ENCODE data around the gene FARS2. TPM values are rescaled to one million over a fixed set of nuclear protein-coding genes. Genes with fewer than 3 reads are reported as not detected.
A peak's percentile ranks its signal among the peaks of the same experiment; 100 is the strongest.

The FARS2 gene
- total and polyA plus RNA-seq, 2 experiments from 2014 or later, result 9.9 to 15.4 TPM

- WGBS (ENCODE audit: low lambda C conversion rate, missing lambda C conversion rate), result 85% methylated on average over 7 of the region's 7 CpGs
- no peak for DNase-seq (ENCODE audit: low spot score)
- Histone ChIP-seq H3K27ac (no peak overlapping the region), H3K4me3 (no peak overlapping the region), H2AFZ (no peak overlapping the region), H3K36me3 (replicated peaks; ENCODE audit: insufficient read depth, low read depth) (no peaks in the 10 kb centered on the region), H3K4me2 (no peak overlapping the region), H3K27me3 (no peaks in the 10 kb centered on the region), H3K9me3 (ENCODE audit: low read depth) (no peaks in the 10 kb centered on the region), H3K79me2 (no peaks in the 10 kb centered on the region), H3K4me1 (ENCODE audit: insufficient read depth) (no peaks in the 10 kb centered on the region), H4K20me1 (ENCODE audit: insufficient read depth, poor library complexity, severe bottlenecking) (no peaks in the 10 kb centered on the region), H3K9me2 (replicated peaks; ENCODE audit: insufficient read depth) (no peaks in the 10 kb centered on the region)
- TF ChIP-seq EZH2phosphoT487 (IDR thresholded peaks at IDR 0.05; ENCODE audit: low read depth, severe bottlenecking, unreplicated experiment), result no peak
- no peak for TF ChIP-seq EZH2 (IDR thresholded peaks at IDR 0.05; ENCODE audit: borderline replicate concordance)
- TF ChIP-seq, protein P1, sequence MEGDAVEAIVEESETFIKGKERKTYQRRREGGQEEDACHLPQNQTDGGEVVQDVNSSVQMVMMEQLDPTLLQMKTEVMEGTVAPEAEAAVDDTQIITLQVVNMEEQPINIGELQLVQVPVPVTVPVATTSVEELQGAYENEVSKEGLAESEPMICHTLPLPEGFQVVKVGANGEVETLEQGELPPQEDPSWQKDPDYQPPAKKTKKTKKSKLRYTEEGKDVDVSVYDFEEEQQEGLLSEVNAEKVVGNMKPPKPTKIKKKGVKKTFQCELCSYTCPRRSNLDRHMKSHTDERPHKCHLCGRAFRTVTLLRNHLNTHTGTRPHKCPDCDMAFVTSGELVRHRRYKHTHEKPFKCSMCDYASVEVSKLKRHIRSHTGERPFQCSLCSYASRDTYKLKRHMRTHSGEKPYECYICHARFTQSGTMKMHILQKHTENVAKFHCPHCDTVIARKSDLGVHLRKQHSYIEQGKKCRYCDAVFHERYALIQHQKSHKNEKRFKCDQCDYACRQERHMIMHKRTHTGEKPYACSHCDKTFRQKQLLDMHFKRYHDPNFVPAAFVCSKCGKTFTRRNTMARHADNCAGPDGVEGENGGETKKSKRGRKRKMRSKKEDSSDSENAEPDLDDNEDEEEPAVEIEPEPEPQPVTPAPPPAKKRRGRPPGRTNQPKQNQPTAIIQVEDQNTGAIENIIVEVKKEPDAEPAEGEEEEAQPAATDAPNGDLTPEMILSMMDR (IDR thresholded peaks at IDR 0.05; ENCODE audit: poor library complexity), result no peak
These were observed 409.7 kb downstream of the FARS2 start for GRCh38 chr6:5670811-5671561.

DNA sequence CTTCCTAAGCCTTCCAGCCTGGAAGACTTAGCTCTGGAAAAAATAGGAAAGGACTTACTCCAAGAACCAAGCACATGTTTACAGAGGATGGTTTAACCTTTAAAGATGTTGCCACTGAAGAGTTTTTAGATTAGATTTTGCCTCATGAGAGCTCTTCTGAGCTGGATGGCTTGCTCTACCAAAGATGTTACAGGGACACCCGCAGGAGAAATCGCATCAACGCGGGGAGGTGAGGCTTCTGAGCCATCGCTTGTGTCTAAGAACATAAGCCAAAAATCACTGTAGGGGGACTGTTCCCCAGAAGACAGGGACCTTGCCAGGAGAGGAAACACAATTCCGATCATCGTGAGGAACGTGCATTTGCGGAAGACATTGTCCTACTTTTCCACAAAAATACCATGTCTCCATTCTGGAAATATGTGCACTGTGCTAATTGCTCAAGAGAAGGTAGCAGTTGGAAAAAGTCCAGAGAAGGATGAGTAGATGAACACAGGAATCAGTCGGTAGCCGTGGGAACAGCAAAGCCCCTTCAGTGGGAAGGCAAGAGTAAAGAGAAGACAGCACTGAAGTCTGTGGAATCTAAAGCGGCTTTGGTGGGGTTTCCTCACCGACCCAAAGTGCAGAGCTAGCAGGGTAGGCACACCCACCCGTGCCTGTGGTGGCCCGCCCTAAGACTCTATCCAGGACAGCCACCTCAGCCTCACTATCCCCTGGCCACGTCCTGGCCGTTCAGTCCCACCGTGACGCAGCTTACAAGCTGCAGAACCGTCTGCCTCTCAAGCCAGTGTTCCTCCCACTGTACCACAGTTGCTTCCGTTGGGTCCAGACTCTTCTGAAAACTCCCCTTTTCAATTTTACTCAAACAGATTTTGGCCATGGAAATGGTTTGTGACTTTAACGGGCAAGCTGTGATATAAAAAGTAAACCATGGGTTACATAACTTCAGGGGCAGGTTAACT lies 410.6 kb downstream of the FARS2 start:
- Histone ChIP-seq H4K20me1 (ENCODE audit: insufficient read depth, poor library complexity, severe bottlenecking) (no peaks in the 10 kb centered on the region), H3K36me3 (replicated peaks; ENCODE audit: insufficient read depth, low read depth) (no peaks in the 10 kb centered on the region), H3K4me2 (no peak overlapping the region), H3K4me3 (no peak overlapping the region), H3K9me2 (replicated peaks; ENCODE audit: insufficient read depth) (no peaks in the 10 kb centered on the region), H2AFZ (no peak overlapping the region), H3K79me2 (no peaks in the 10 kb centered on the region), H3K4me1 (ENCODE audit: insufficient read depth) (no peaks in the 10 kb centered on the region), H3K27me3 (no peaks in the 10 kb centered on the region), H3K9me3 (ENCODE audit: low read depth) (no peaks in the 10 kb centered on the region), H3K27ac (peak overlapping the region; percentile 5)
- no peak for TF ChIP-seq EZH2 (IDR thresholded peaks at IDR 0.05; ENCODE audit: borderline replicate concordance)
- TF ChIP-seq, protein P1 (IDR thresholded peaks at IDR 0.05; ENCODE audit: poor library complexity), result no peak
- TF ChIP-seq EZH2phosphoT487 (IDR thresholded peaks at IDR 0.05; ENCODE audit: low read depth, severe bottlenecking, unreplicated experiment), result no peak
- peak; percentile 13 for DNase-seq (ENCODE audit: low spot score)
- 89% methylated on average over 22 of the region's 22 CpGs for WGBS (ENCODE audit: low lambda C conversion rate, missing lambda C conversion rate)

DNA sequence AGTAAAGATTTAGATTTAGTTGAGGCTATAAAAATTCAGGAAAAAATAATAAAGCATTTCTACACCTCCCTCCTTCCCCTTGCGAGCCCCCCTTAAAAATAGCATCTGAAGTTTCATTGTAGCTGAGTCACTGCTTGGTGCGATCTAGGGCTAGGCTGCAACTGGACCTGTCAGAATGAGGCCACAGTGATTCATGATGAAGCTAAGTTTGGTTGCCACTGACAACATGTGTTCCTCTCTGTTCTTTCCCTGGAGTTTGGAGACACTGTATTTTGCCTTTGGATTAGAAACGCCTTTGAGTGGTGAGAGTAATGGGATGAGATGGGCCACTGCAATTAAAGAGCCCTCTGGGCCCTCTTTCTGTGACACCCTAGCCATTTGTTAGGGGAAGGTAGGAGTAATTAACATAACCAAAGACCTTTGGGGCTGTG lies 411.3 kb downstream of the FARS2 start:
- Histone ChIP-seq H3K4me3 (no peak overlapping the region), H3K27me3 (no peaks in the 10 kb centered on the region), H3K79me2 (no peaks in the 10 kb centered on the region), H3K4me2 (no peak overlapping the region), H3K9me3 (ENCODE audit: low read depth) (no peaks in the 10 kb centered on the region), H3K9me2 (replicated peaks; ENCODE audit: insufficient read depth) (no peaks in the 10 kb centered on the region), H2AFZ (no peak overlapping the region), H4K20me1 (ENCODE audit: insufficient read depth, poor library complexity, severe bottlenecking) (no peaks in the 10 kb centered on the region), H3K36me3 (replicated peaks; ENCODE audit: insufficient read depth, low read depth) (no peaks in the 10 kb centered on the region), H3K4me1 (ENCODE audit: insufficient read depth) (no peaks in the 10 kb centered on the region), H3K27ac (no peak overlapping the region)
- TF ChIP-seq EZH2phosphoT487 (IDR thresholded peaks at IDR 0.05; ENCODE audit: low read depth, severe bottlenecking, unreplicated experiment), result no peak
- no peak for TF ChIP-seq EZH2 (IDR thresholded peaks at IDR 0.05; ENCODE audit: borderline replicate concordance)
- TF ChIP-seq, protein P1 (IDR thresholded peaks at IDR 0.05; ENCODE audit: poor library complexity), result no peak
- WGBS (ENCODE audit: low lambda C conversion rate, missing lambda C conversion rate), result 60% methylated on average over 3 of the region's 3 CpGs
- DNase-seq (ENCODE audit: low spot score), result peak; percentile 34

All from hepatocyte (in vitro differentiated cells).